ENCODE results near the gene FLT3. TPM values are rescaled to one million over a fixed set of nuclear protein-coding genes. Genes with fewer than 3 reads are reported as not detected.
A peak's percentile ranks its signal among the peaks of the same experiment; 100 is the strongest.

FLT3 gene
- total RNA-seq, 2 experiments from 2014 or later, result not detected

DNA sequence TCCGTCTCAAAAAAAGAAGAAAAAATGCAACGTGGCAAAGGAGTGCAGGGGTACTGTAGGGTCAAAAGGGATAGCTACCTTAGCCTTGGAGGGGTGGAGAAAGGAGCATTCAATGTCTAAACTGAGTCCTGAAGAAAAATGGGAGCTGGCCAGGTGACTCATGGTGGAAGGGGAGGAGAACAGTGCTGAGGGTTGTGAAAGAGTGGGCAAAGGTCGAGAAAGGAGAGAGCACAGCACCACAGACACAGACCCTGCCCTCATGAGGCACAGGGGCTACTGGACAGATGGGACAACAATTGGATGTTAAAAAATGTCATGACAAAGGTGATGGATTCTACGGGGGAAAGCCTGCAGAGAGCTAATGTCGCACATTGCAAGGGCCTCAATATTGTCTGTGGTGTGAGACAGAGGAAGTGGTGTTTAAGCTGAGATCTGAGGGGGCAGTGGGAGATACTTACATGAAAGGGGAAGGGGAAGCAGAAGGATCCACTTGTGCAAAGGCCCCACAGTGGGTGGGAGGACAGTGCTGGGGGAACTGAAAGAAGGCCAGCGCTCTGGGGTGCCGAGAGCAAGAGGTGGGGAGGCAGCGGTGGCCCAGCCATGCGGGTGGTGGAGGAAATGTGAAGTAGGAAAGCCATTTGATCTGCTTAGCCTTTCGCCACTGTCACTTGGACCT, 69.0 kb downstream of the FLT3 start:
- Mint-ChIP-seq H3K4me3 (no peak overlapping the region), H3K4me1 (ENCODE audit: low read depth) (peaks cover 17% of the 10 kb centered on the region)

DNA sequence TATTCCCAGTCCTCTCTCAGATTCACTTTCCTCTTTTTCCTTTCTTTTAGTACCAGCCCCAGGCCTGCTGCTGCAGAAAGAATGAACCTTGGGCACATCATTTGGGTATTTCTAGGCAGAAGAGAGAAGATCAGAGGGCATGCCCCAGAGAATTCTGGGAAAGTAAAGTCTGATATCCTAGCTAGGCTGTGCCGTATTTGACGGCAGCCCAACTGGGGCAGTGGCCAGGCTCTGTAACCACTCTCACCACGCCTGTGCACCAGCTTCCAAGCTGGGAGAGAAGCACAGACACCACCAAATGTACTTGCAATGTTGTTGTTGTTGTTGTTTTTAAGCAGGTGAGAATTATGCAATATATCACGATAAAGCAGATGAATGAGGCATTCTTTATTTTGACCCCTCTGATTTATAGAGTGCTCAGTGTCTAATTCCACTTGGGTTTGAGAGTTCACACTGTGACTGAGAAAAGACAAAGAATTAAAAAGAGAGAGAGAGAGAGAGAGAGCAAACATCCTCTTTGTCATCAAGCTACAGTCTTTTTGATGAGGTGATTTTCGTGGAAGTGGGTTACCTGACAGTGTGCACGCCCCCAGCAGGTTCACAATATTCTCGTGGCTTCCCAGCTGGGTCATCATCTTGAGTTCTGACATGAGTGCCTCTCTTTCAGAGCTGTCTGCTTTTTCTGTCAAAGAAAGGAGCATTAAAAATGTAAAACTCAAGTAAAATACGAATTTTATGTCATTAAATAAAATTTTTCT, 72.6 kb downstream of the FLT3 start:
- no peak overlapping the region for H3K4me3 Mint-ChIP-seq
- H3K9me3 Mint-ChIP-seq, result no peaks in the 10 kb centered on the region
- no peak overlapping the region for H3K27ac Mint-ChIP-seq
- intact Hi-C loops (cut with micrococcal nuclease), result no loop called here
- H3K4me1 Mint-ChIP-seq (ENCODE audit: low read depth), result peaks cover 17% of the 10 kb centered on the region
- CTCF ChIA-PET, result interaction anchor here (0.9 kb wide), 1 partner anchor 379 kb away, joined by 3 read pairs; no protein-coding TSS in a partner anchor
- ATAC-seq (no peak), DNase-seq (peak; percentile 21)
- POLR2A ChIA-PET, result interaction anchor here (0.6 kb wide), 1 partner anchor 283 kb away, joined by 3 read pairs; no protein-coding TSS in a partner anchor
- peaks cover 19% of the 10 kb centered on the region for H3K27me3 Mint-ChIP-seq
- no peaks in the 10 kb centered on the region for H3K36me3 Mint-ChIP-seq (ENCODE audit: low read depth)
- TF ChIP-seq, protein P1, sequence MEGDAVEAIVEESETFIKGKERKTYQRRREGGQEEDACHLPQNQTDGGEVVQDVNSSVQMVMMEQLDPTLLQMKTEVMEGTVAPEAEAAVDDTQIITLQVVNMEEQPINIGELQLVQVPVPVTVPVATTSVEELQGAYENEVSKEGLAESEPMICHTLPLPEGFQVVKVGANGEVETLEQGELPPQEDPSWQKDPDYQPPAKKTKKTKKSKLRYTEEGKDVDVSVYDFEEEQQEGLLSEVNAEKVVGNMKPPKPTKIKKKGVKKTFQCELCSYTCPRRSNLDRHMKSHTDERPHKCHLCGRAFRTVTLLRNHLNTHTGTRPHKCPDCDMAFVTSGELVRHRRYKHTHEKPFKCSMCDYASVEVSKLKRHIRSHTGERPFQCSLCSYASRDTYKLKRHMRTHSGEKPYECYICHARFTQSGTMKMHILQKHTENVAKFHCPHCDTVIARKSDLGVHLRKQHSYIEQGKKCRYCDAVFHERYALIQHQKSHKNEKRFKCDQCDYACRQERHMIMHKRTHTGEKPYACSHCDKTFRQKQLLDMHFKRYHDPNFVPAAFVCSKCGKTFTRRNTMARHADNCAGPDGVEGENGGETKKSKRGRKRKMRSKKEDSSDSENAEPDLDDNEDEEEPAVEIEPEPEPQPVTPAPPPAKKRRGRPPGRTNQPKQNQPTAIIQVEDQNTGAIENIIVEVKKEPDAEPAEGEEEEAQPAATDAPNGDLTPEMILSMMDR (IDR thresholded peaks at IDR 0.05), result no peak

More for the DNA sequence above, 69.0 kb downstream of the FLT3 start:
- intact Hi-C loops (cut with micrococcal nuclease), result no loop called here
- POLR2A ChIA-PET, result no interaction called here
- no peaks in the 10 kb centered on the region for H3K36me3 Mint-ChIP-seq (ENCODE audit: low read depth)
- H3K27ac Mint-ChIP-seq, result no peak overlapping the region
- DNase-seq (no peak), ATAC-seq (no peak)
- TF ChIP-seq, protein P1 (IDR thresholded peaks at IDR 0.05), result no peak
- no peaks in the 10 kb centered on the region for H3K9me3 Mint-ChIP-seq
- peaks cover 19% of the 10 kb centered on the region for H3K27me3 Mint-ChIP-seq
- CTCF ChIA-PET, result interaction anchor here (0.8 kb wide), 1 partner anchor 72 kb away, joined by 3 read pairs; no protein-coding TSS in a partner anchor

DNA sequence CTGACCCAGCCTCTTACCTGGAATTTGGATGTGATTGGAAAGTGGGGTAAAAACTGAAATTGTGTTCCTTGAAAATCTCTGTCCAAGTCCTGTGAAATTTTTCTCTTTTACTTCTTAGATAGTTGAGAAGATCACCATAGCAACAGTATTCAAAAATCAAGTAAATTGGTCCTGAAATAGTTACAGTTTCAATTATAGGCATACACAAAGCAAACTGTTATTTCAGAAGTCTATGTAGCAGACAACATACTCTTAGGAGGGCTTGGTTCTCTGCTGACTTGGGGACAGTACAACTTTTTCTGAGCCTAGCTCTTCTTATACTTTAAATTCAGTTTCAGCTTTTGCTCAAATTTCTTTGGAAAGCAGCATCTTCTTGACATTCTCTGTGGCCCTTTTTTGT, 73.3 kb downstream of the FLT3 start:
- H3K4me1 Mint-ChIP-seq (ENCODE audit: low read depth), result peaks cover 13% of the 10 kb centered on the region
- no peak for DNase-seq
- H3K27me3 Mint-ChIP-seq, result peaks cover 19% of the 10 kb centered on the region
- intact Hi-C loops (cut with micrococcal nuclease), result no loop called here
- H3K36me3 Mint-ChIP-seq (ENCODE audit: low read depth), result no peaks in the 10 kb centered on the region
- ATAC-seq, result no peak
- ChIA-PET CTCF (no interaction called here), POLR2A (no interaction called here)
- TF ChIP-seq, protein P1 (IDR thresholded peaks at IDR 0.05), result no peak
- no peaks in the 10 kb centered on the region for H3K9me3 Mint-ChIP-seq
- H3K4me3 Mint-ChIP-seq, result no peak overlapping the region
- no peak overlapping the region for H3K27ac Mint-ChIP-seq

DNA sequence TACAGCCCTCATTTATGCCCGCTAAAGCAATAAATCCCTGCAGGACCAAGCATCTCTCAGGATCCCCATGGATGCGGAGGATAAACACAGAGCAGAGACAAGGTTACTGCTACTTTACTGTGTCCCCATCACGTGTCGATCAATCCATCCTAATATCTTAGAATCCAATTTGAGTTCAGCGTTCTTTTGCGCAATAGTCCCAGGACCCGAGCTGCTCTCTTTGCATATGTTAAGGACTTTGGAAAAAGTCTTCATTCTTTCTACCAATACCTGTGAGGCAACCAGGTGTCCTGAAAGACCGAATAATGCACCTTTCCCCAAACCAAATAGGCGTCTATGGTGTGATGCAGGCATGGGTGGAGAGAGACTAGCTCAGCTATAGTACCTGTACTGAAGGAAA, 73.9 kb downstream of the FLT3 start:
- intact Hi-C loops (cut with micrococcal nuclease), result no loop called here
- Mint-ChIP-seq H3K9me3 (no peaks in the 10 kb centered on the region), H3K4me3 (no peak overlapping the region), H3K4me1 (ENCODE audit: low read depth) (peaks cover 12% of the 10 kb centered on the region), H3K27me3 (peaks cover 15% of the 10 kb centered on the region), H3K27ac (no peak overlapping the region), H3K36me3 (ENCODE audit: low read depth) (no peaks in the 10 kb centered on the region)
- ChIA-PET CTCF (no interaction called here), POLR2A (no interaction called here)
- TF ChIP-seq, protein P1 (IDR thresholded peaks at IDR 0.05), result no peak
- DNase-seq, result no peak
- no peak for ATAC-seq
